Testis (tissue), 3 donors: Measurements from ENCODE around the gene RDH12. TPM values are rescaled to one million over a fixed set of nuclear protein-coding genes. Genes with fewer than 3 reads are reported as not detected.

Experiments used
- polyA plus RNA-seq: library from polyadenylated mRNA; stranded (reverse); fragments of 350-450 nt; fragmentation: Illumina TruSeq; extraction: RNeasy Lipid Tissue Mini Kit (QIAGEN cat#74804); gene quantifications from one replicate; pipeline ENCODE4 v1.2.3, GENCODE V29; 2014; ENCODE audit warnings: low read depth, low replicate concordance; ENCODE audit not compliant: insufficient read depth
- small RNA-seq, 2 donors: library from RNA; depleted of rRNA; stranded (forward); fragments of <200 nt; gene quantifications; one replicate each; pipeline ENCODE3, GENCODE V24; 2016
- total RNA-seq, 2 donors: library from RNA; depleted of rRNA; stranded (reverse); fragments of >200 nt; gene quantifications; one replicate each; pipeline ENCODE4 v1.2.3, GENCODE V29; 2016

The RDH12 gene
- total and polyA plus RNA-seq, 3 donors from 2014 or later = 0.37 to 0.63 (median 0.40) TPM

Small RNA genes lying within 50 kb of the gene (small RNA-seq; reads per million reads assigned to genes)
- gene AL049779.3 (0 reads per million in 2 donors), gene RN7SL369P (0 reads per million in 2 donors), gene RNA5SP386 (0 to 0.09 reads per million in 2 donors)

Other genes with a start within 250 kb of the RDH12 start
- gene TMEM229B, start 213.2 kb upstream of the RDH12 start, total RNA-seq = 10 to 100 TPM; 59.6 to 77.4 TPM
- gene TMEM229B, start 213.2 kb upstream of the RDH12 start, polyA plus RNA-seq = 12.6 TPM
- 10 to 100 TPM; 49.1 to 61.3 TPM for gene PLEKHH1, start 168.6 kb upstream of the RDH12 start, total RNA-seq
- gene PLEKHH1, start 168.6 kb upstream of the RDH12 start, polyA plus RNA-seq = 21.4 TPM
- gene PIGH, start 101.6 kb upstream of the RDH12 start, total RNA-seq = 10 to 100 TPM; 44.1 to 45.2 TPM
- gene PIGH, start 101.6 kb upstream of the RDH12 start, polyA plus RNA-seq = 69.3 TPM
- 1 to 10 TPM; 3.8 to 5.1 TPM for gene ARG2, start 82.0 kb upstream of the RDH12 start, total RNA-seq
- gene ARG2, start 82.0 kb upstream of the RDH12 start, polyA plus RNA-seq = 5.3 TPM
- gene VTI1B, start 27.3 kb upstream of the RDH12 start, total RNA-seq = 10 to 100 TPM; 65.0 to 72.7 TPM
- 143 TPM for gene VTI1B, start 27.3 kb upstream of the RDH12 start, polyA plus RNA-seq
- 10 to 100 TPM; 82.4 to 87.5 TPM for gene RDH11, start 6.1 kb upstream of the RDH12 start, total RNA-seq
- gene RDH11, start 6.1 kb upstream of the RDH12 start, polyA plus RNA-seq = 63.2 TPM
- 10 to 100 TPM; 32.7 to 34.6 TPM for gene ZFYVE26, start 114.7 kb downstream of the RDH12 start, total RNA-seq
- 9.4 TPM for gene ZFYVE26, start 114.7 kb downstream of the RDH12 start, polyA plus RNA-seq
- 10 to 100 TPM; 19.1 to 22.5 TPM for gene RAD51B, start 117.9 kb downstream of the RDH12 start, total RNA-seq
- gene RAD51B, start 117.9 kb downstream of the RDH12 start, polyA plus RNA-seq = 5.5 TPM